HFFc6 (cell line): ENCODE data around the gene IL1R2. TPM values are rescaled to one million over a fixed set of nuclear protein-coding genes. Genes with fewer than 3 reads are reported as not detected.

Experiments
- DNase-seq: peaks from one replicate; pipeline ENCODE4 v3.0.0-alpha.2; 2018
- H3K27ac Mint-ChIP-seq: 2 replicates; pipeline ENCODE4 v1.8.0; 2020; ENCODE audit warnings: mild to moderate bottlenecking, mixed read lengths
- H3K27me3 Mint-ChIP-seq: 2 replicates; pipeline ENCODE4 v1.8.0; 2021; ENCODE audit warnings: mild to moderate bottlenecking, moderate library complexity, mixed read lengths; ENCODE audit not compliant: insufficient read depth
- H3K36me3 Mint-ChIP-seq: 2 replicates; pipeline ENCODE4 v1.8.0; 2021; ENCODE audit warnings: low read depth, mixed read lengths
- H3K4me1 Mint-ChIP-seq: 2 replicates; pipeline ENCODE4 v1.8.0; 2020; ENCODE audit warnings: low read depth, mixed read lengths
- H3K4me3 Mint-ChIP-seq: 2 replicates; pipeline ENCODE4 v1.8.0; 2020; ENCODE audit warnings: mild to moderate bottlenecking, moderate library complexity, mixed read lengths
- H3K9me3 Mint-ChIP-seq: 2 replicates; pipeline ENCODE4 v1.8.0; 2020; ENCODE audit warnings: mild to moderate bottlenecking, mixed read lengths
- CTCF ChIP-seq: fragments of 200-600 bp; sonication (generic); IDR thresholded peaks from 2 replicates; pipeline ENCODE4 v1.5.0; 2021; ENCODE audit warnings: antibody characterized with exemption, mild to moderate bottlenecking
- total RNA-seq, 6 experiments: library from RNA; stranded (reverse); fragmentation: NEBNext Ultra II Directional; extraction: Animal tissue kit (Norgen Biotek cat#: 25700); gene quantifications; 2 replicates in 1 of 6; 3 replicates in 5 of 6; pipeline ENCODE4 v1.2.3, GENCODE V29; 2021

The IL1R2 gene
- total RNA-seq, 6 experiments from 2014 or later = 0.25 to 0.36 TPM; not detected in 4

GRCh38 chr2:102008490-102008889, 16.7 kb downstream of the IL1R2 start:
- TF ChIP-seq CTCF = no peak
- Mint-ChIP-seq H3K4me3 (no peak overlapping the region), H3K4me1 (0 out of 2 replicates have a peak, but pooled peaks cover 6% of the 10 kb centered on the region), H3K27ac (no peak overlapping the region), H3K36me3 (no peaks in the 10 kb centered on the region), H3K27me3 (peaks cover 6% of the 10 kb centered on the region; the same call in 1 of the 2 replicates), H3K9me3 (no peaks in the 10 kb centered on the region)
- DNase-seq = no peak

- no peak for TF ChIP-seq CTCF
- no peak for DNase-seq
- Mint-ChIP-seq H3K4me1 (0 out of 2 replicates have a peak, but pooled peaks cover 6% of the 10 kb centered on the region), H3K9me3 (no peaks in the 10 kb centered on the region), H3K36me3 (no peaks in the 10 kb centered on the region), H3K4me3 (no peak overlapping the region), H3K27ac (no peak overlapping the region), H3K27me3 (peaks cover 6% of the 10 kb centered on the region; the same call in 1 of the 2 replicates)
Observed at GRCh38 chr2:102009557-102009956, 17.8 kb downstream of the IL1R2 start.

- no peak for TF ChIP-seq CTCF
- Mint-ChIP-seq H3K27me3 (peaks cover 6% of the 10 kb centered on the region; the same call in 1 of the 2 replicates), H3K36me3 (no peaks in the 10 kb centered on the region), H3K27ac (no peak overlapping the region), H3K9me3 (no peaks in the 10 kb centered on the region), H3K4me3 (no peak overlapping the region), H3K4me1 (0 out of 2 replicates have a peak, but pooled peaks cover 6% of the 10 kb centered on the region)
- DNase-seq = no peak
Observed at GRCh38 chr2:102010902-102011301, 19.1 kb downstream of the IL1R2 start.

GRCh38 chr2:102012061-102012614, 20.4 kb downstream of the IL1R2 start:
- TF ChIP-seq CTCF = no peak
- no peaks in the 10 kb centered on the region for H3K36me3 Mint-ChIP-seq
- H3K27me3 Mint-ChIP-seq = peaks cover 6% of the 10 kb centered on the region; the same call in 1 of the 2 replicates
- no peak overlapping the region for H3K4me3 Mint-ChIP-seq
- no peak overlapping the region for H3K27ac Mint-ChIP-seq
- DNase-seq = no peak
- no peaks in the 10 kb centered on the region for H3K4me1 Mint-ChIP-seq
- H3K9me3 Mint-ChIP-seq = no peaks in the 10 kb centered on the region

- TF ChIP-seq CTCF = no peak
- no peak for DNase-seq
- Mint-ChIP-seq H3K27me3 (peaks cover 6% of the 10 kb centered on the region; the same call in 1 of the 2 replicates), H3K36me3 (no peaks in the 10 kb centered on the region), H3K4me1 (peaks cover 3% of the 10 kb centered on the region), H3K27ac (no peak overlapping the region), H3K4me3 (no peak overlapping the region), H3K9me3 (no peaks in the 10 kb centered on the region)
Observed at GRCh38 chr2:102013206-102014040, 21.7 kb downstream of the IL1R2 start.
